IMR-90 (cell line): ENCODE results near the gene DAGLA. TPM values are rescaled to one million over a fixed set of nuclear protein-coding genes. Genes with fewer than 3 reads are reported as not detected.

Experiments used
- ATAC-seq: fragments of 200-7000 bp; cut with Tn5 transposase; 2 replicates; pipeline ENCODE4 v1.9.1; 2020; ENCODE audit warnings: low read depth, mild to moderate bottlenecking, moderate library complexity
- BruUV-seq: library from RNA; stranded (reverse); fragments of 400-500 nt; replicated peaks from 2 replicates; lab custom pipeline; 2021; lab: Mats Ljungman, UMichigan
- CTCF ChIA-PET: fragments of 300-600 bp; formaldehyde crosslinking; extraction: SDS; loops from one replicate; lab custom pipeline; 2021; ENCODE audit warnings: antibody characterized with exemption; lab: Yijun Ruan, JAX
- POLR2A ChIA-PET: fragments of 300-600 bp; sonication (Branson Sonifier 250); formaldehyde crosslinking; loops from one replicate; lab custom pipeline; 2022; ENCODE audit warnings: antibody characterized with exemption; ENCODE audit not compliant: unreplicated experiment; lab: Charles Lee
- DNase-seq: peaks from one replicate; pipeline ENCODE4 v3.0.0; 2013
- H2AFZ ChIP-seq: replicated peaks from 2 replicates; pipeline ENCODE3; 2013; ENCODE audit warnings: low read length, mild to moderate bottlenecking; ENCODE audit not compliant: poor library complexity
- H2AK5ac ChIP-seq: 2 replicates; pipeline ENCODE4 v1.6.1; 2013; ENCODE audit warnings: low read depth, low read length, inconsistent platforms
- H2AK9ac ChIP-seq: replicated peaks from 2 replicates; pipeline ENCODE3; 2013; ENCODE audit warnings: mild to moderate bottlenecking, low read depth, low read length, moderate library complexity; ENCODE audit not compliant: poor library complexity
- H2BK120ac ChIP-seq: 2 replicates; pipeline ENCODE4 v1.6.1; 2013; ENCODE audit warnings: low read depth, low read length, inconsistent platforms
- H2BK15ac ChIP-seq: 3 replicates; pipeline ENCODE4 v1.6.1; 2013; ENCODE audit warnings: low read depth, low read length, inconsistent platforms
- H2BK20ac ChIP-seq: 2 replicates; pipeline ENCODE4 v1.6.1; 2013; ENCODE audit warnings: low read depth, mild to moderate bottlenecking, inconsistent platforms, low read length, moderate library complexity
- H2BK5ac ChIP-seq: 2 replicates; pipeline ENCODE4 v1.6.1; 2013; ENCODE audit warnings: mild to moderate bottlenecking, low read depth, low read length, inconsistent platforms; ENCODE audit not compliant: poor library complexity, severe bottlenecking
- H3K14ac ChIP-seq: replicated peaks from 2 replicates; pipeline ENCODE4 v1.6.1; 2013; ENCODE audit warnings: low read depth, low read length, inconsistent platforms
- H3K18ac ChIP-seq: 2 replicates; pipeline ENCODE4 v1.6.1; 2013; ENCODE audit warnings: low read depth, low read length, control low read depth
- H3K23ac ChIP-seq: 2 replicates; pipeline ENCODE4 v1.6.1; 2013; ENCODE audit warnings: low read depth, low read length, inconsistent platforms
- H3K27ac ChIP-seq: 2 replicates; pipeline ENCODE4 v1.5.1; 2013; ENCODE audit warnings: mild to moderate bottlenecking, control low read depth, low read length; ENCODE audit not compliant: insufficient read depth
- H3K27me3 ChIP-seq: 2 replicates; pipeline ENCODE4 v1.6.1; 2013; ENCODE audit warnings: low read length; ENCODE audit not compliant: control insufficient read depth, insufficient read depth
- H3K36me3 ChIP-seq: 2 replicates; pipeline ENCODE4 v1.6.1; 2013; ENCODE audit warnings: low read length, mixed read lengths; ENCODE audit not compliant: control insufficient read depth, insufficient read depth
- H3K4ac ChIP-seq: 2 replicates; pipeline ENCODE4 v1.6.1; 2013; ENCODE audit warnings: low read depth, low read length, inconsistent platforms
- H3K4me1 ChIP-seq: 2 replicates; pipeline ENCODE4 v1.6.1; 2013; ENCODE audit warnings: low read length, mixed read lengths; ENCODE audit not compliant: control insufficient read depth, insufficient read depth
- H3K4me2 ChIP-seq: 2 replicates; pipeline ENCODE4 v1.6.1; 2013; ENCODE audit warnings: low read depth, mild to moderate bottlenecking, control low read depth, low read length, moderate library complexity
- H3K4me3 ChIP-seq: 2 replicates; pipeline ENCODE4 v1.5.1; 2013; ENCODE audit warnings: low read depth, mild to moderate bottlenecking, control low read depth, low read length, moderate library complexity; ENCODE audit not compliant: insufficient read depth
- H3K56ac ChIP-seq: 2 replicates; pipeline ENCODE4 v1.6.1; 2013; ENCODE audit warnings: low read length, inconsistent platforms; ENCODE audit not compliant: insufficient read depth; ENCODE audit errors: extremely low read depth
- H3K79me1 ChIP-seq, 2 experiments: 2 replicates each; pipeline ENCODE4 v1.6.1; 2013; ENCODE audit warnings: low read length in 2 of 2, inconsistent platforms in 1 of 2, low read depth in 1 of 2
- H3K9ac ChIP-seq: 2 replicates; pipeline ENCODE4 v1.6.1; 2013; ENCODE audit warnings: low read depth, low read length, control low read depth
- H3K9me1 ChIP-seq: 2 replicates; pipeline ENCODE4 v1.6.1; 2013; ENCODE audit warnings: low read length, inconsistent platforms; ENCODE audit not compliant: insufficient read depth
- H3K9me3 ChIP-seq: 2 replicates; pipeline ENCODE4 v1.6.1; 2013; ENCODE audit warnings: low read length; ENCODE audit not compliant: control insufficient read depth, insufficient read depth
- H4K20me1 ChIP-seq: 2 replicates; pipeline ENCODE4 v1.6.1; 2013; ENCODE audit warnings: low read length, inconsistent platforms; ENCODE audit not compliant: insufficient read depth
- H4K5ac ChIP-seq: 2 replicates; pipeline ENCODE4 v1.6.1; 2013; ENCODE audit warnings: mild to moderate bottlenecking, low read depth, low read length, control low read depth
- H4K8ac ChIP-seq, 2 experiments: 2 replicates each; pipeline ENCODE4 v1.6.1; 2013; ENCODE audit warnings: low read depth in 2 of 2, low read length in 2 of 2, control low read depth in 1 of 2, inconsistent platforms in 1 of 2
- H4K91ac ChIP-seq: 2 replicates; pipeline ENCODE4 v1.6.1; 2013; ENCODE audit warnings: low read depth, low read length, inconsistent platforms; ENCODE audit not compliant: insufficient read depth
- BHLHE40 ChIP-seq: fragments of 150-350 bp; IDR thresholded peaks from 2 replicates; pipeline ENCODE4 v1.6.1; 2016; ENCODE audit warnings: mild to moderate bottlenecking, low read depth, low read length
- CEBPB ChIP-seq: IDR thresholded peaks from 2 replicates; pipeline ENCODE4 v1.6.1; 2012; ENCODE audit warnings: low read depth, low read length, improper control_type of control experiment
- CHD1 ChIP-seq: IDR thresholded peaks from 2 replicates; pipeline ENCODE4 v1.6.1; 2012; ENCODE audit warnings: low read depth, low read length, improper control_type of control experiment
- CTCF ChIP-seq: conservative IDR thresholded peaks from 2 replicates; pipeline ENCODE4 v1.5.1; 2012; ENCODE audit warnings: mild to moderate bottlenecking, low read depth, low read length, improper control_type of control experiment
- ELK1 ChIP-seq: fragments of 150-350 bp; IDR thresholded peaks from 2 replicates; pipeline ENCODE4 v1.6.1; 2016; ENCODE audit warnings: low read depth, mild to moderate bottlenecking, low read length, moderate library complexity, borderline replicate concordance
- FOS ChIP-seq: fragments of 150-350 bp; IDR thresholded peaks from 2 replicates; pipeline ENCODE4 v1.6.1; 2016; ENCODE audit warnings: low read depth, low read length
- MAFK ChIP-seq: IDR thresholded peaks from 2 replicates; pipeline ENCODE4 v1.6.1; 2012; ENCODE audit warnings: low read depth, low read length, improper control_type of control experiment
- MXI1 ChIP-seq: IDR thresholded peaks from 2 replicates; pipeline ENCODE4 v1.6.1; 2012; ENCODE audit warnings: low read depth, mild to moderate bottlenecking, low read length, moderate library complexity, borderline replicate concordance
- NFE2L2 ChIP-seq: fragments of 150-350 bp; IDR thresholded peaks from 2 replicates; pipeline ENCODE4 v1.6.1; 2016; ENCODE audit warnings: low read depth, mild to moderate bottlenecking, low read length
- POLR2A ChIP-seq: IDR thresholded peaks from 2 replicates; pipeline ENCODE4 v1.6.1; 2012; ENCODE audit warnings: mild to moderate bottlenecking, low read depth, low read length
- RAD21 ChIP-seq: IDR thresholded peaks from 2 replicates; pipeline ENCODE4 v1.6.1; 2012; ENCODE audit warnings: low read length, improper control_type of control experiment
- RFX5 ChIP-seq: IDR thresholded peaks from 2 replicates; pipeline ENCODE4 v1.8.0; 2012; ENCODE audit warnings: low read depth, mild to moderate bottlenecking, low read length, moderate library complexity
- WGBS, 2 experiments: methylation state at CpG; one replicate each; pipeline versions ENCODE4 v1.1.5 to v1.1.7; 2013; ENCODE audit warnings: missing lambda C conversion rate in 2 of 2; ENCODE audit not compliant: insufficient read length in 1 of 2; ENCODE audit errors: extremely low coverage in 2 of 2; 5-methylcytosine and 5-hydroxymethylcytosine counted together
- dilution Hi-C: fragments of 300-500 bp; cut with HindIII; formaldehyde crosslinking; loops from one replicate; pipeline ENCODE4 v1.14.3; 2018; ENCODE audit warnings: low sequenced_read_pairs; ENCODE audit not compliant: unreplicated experiment
- in situ Hi-C: fragments of 300-500 bp; cut with MboI; formaldehyde crosslinking; loops from 3 replicates; pipeline ENCODE4 v1.14.3; 2019; ENCODE audit warnings: low sequenced_read_pairs, inconsistent platforms, mixed read lengths
- intact Hi-C: fragments of 100-400 bp; cut with micrococcal nuclease; formaldehyde crosslinking; loops from 2 replicates; pipeline ENCODE4 v1.10.0; 2022
- polyA plus RNA-seq, 3 experiments: library from polyadenylated mRNA; depleted of rRNA; stranded (reverse); fragments of >200 nt; gene quantifications; 2 replicates each; pipeline ENCODE4 v1.2.3, GENCODE V29; 2012; ENCODE audit warnings: low replicate concordance in 1 of 3
- total RNA-seq: library from RNA; depleted of rRNA; stranded (reverse); fragments of >200 nt; gene quantifications from 2 replicates; pipeline ENCODE4 v1.2.3, GENCODE V29; 2012

The DAGLA gene
- total and polyA plus RNA-seq, 2 of the 4 experiments (the other 2 are of a cell fraction): 0.90 to 3.8 TPM

GRCh38 chr11:61714916-61715315, 34.7 kb downstream of the DAGLA start:
- Histone ChIP-seq H2BK5ac (no peak overlapping the region), H3K79me1 (peaks cover 4 to 18% of the 10 kb centered on the region in 2 experiments; a peak in 2 of 4 replicates), H2AFZ (peak overlapping the region; percentile 41), H3K36me3 (no peaks in the 10 kb centered on the region), H4K8ac (no peak overlapping the region), H3K4me2 (no peak overlapping the region), H3K23ac (no peak overlapping the region), H2BK15ac (no peak overlapping the region), H3K27ac (no peak overlapping the region), H4K20me1 (no peaks in the 10 kb centered on the region), H2BK20ac (no peak overlapping the region), H3K9me3 (no peaks in the 10 kb centered on the region), H3K27me3 (peaks cover 22% of the 10 kb centered on the region; the same call in 1 of the 2 replicates), H3K9ac (no peak overlapping the region), H3K56ac (no peak overlapping the region), H3K4me1 (peaks cover 12% of the 10 kb centered on the region), H3K9me1 (peaks cover 12% of the 10 kb centered on the region), H2BK120ac (no peak overlapping the region), H2AK9ac (no peak overlapping the region), H4K91ac (no peak overlapping the region), H3K4me3 (no peak overlapping the region), H3K4ac (no peak overlapping the region), H2AK5ac (no peak overlapping the region), H3K18ac (no peak overlapping the region), H3K14ac (no peak overlapping the region), H4K5ac (no peak overlapping the region)
- in situ Hi-C loops: no loop called here
- intact Hi-C loops: no loop called here
- ATAC-seq: no peak
- TF ChIP-seq CEBPB (no peak), MAFK (no peak), ELK1 (no peak), RFX5 (no peak), BHLHE40 (no peak), RAD21 (no peak), POLR2A (no peak), CHD1 (no peak), NFE2L2 (no peak), MXI1 (no peak), CTCF (no peak), FOS (no peak)
- no peak for DNase-seq
- ChIA-PET CTCF (no interaction called here), POLR2A (no interaction called here)
- no TSS peak for BruUV-seq
- dilution Hi-C loops: no loop called here
- 76% methylated on average over 3 of the region's 5 CpGs; no CpG with 5 or more reads in 1 of the 2 experiments for WGBS, 2 experiments
